Heart left ventricle (tissue), 16 donors: Measurements from ENCODE around the gene NAXE. TPM values are rescaled to one million over a fixed set of nuclear protein-coding genes. Genes with fewer than 3 reads are reported as not detected.

Source experiments
- ATAC-seq, 4 donors: fragments of 200-7000 bp; cut with Tn5 transposase; one replicate each; pipeline ENCODE4 v1.9.1; 2020 to 2022; ENCODE audit warnings: moderate library complexity in 4 of 4, mild to moderate bottlenecking in 3 of 4, moderate number of reproducible peaks in 1 of 4
- DNase-seq, 5 donors: peaks; one replicate each; pipeline ENCODE4 v3.0.0-alpha.2; 2020
- H3K27ac ChIP-seq, 12 donors: fragments of 200-600 bp; sonication (generic) in 4 of 12; one replicate each; pipeline versions ENCODE4 v1.5.0 to v1.8.0; 2016 to 2022; ENCODE audit warnings: mild to moderate bottlenecking in 2 of 12
- H3K27me3 ChIP-seq, 9 donors: fragments of 200-600 bp; sonication (generic) in 2 of 9; one replicate each; pipeline versions ENCODE4 v1.5.1 to v1.8.0; 2016 to 2022; ENCODE audit warnings: mild to moderate bottlenecking in 3 of 9
- H3K36me3 ChIP-seq, 9 donors: fragments of 200-600 bp; sonication (generic) in 2 of 9; one replicate each; pipeline versions ENCODE4 v1.5.0 to v1.8.0; 2018 to 2022; ENCODE audit warnings: mild to moderate bottlenecking in 2 of 9
- H3K4me1 ChIP-seq, 12 donors: fragments of 200-600 bp; sonication (generic) in 4 of 12; one replicate each; pipeline versions ENCODE4 v1.5.0 to v1.8.0; 2016 to 2022; ENCODE audit warnings: mild to moderate bottlenecking in 3 of 12
- H3K4me3 ChIP-seq, 12 donors: fragments of 200-600 bp; sonication (generic) in 4 of 12; one replicate each; pipeline versions ENCODE4 v1.5.0 to v1.8.0; 2017 to 2022; ENCODE audit warnings: mild to moderate bottlenecking in 9 of 12, moderate library complexity in 4 of 12
- H3K9me3 ChIP-seq, 12 donors: fragments of 200-600 bp; sonication (generic) in 4 of 12; one replicate each; pipeline versions ENCODE4 v1.5.0 to v1.8.0; 2016 to 2022; ENCODE audit warnings: mild to moderate bottlenecking in 1 of 12
- POLR2A ChIP-seq, 2 donors: fragments of 450-650 bp; IDR thresholded peaks; one replicate each; pipeline ENCODE4 v1.6.1; 2017; ENCODE audit warnings: antibody characterized with exemption in 2 of 2, mild to moderate bottlenecking in 2 of 2, moderate library complexity in 2 of 2
- WGBS, 4 donors: extraction: QIAGEN DNeasy Blood & Tissue Kit in 2 of 4; methylation state at CpG; one replicate each; pipeline versions ENCODE4 v1.1.5 to v1.1.7; 2013 to 2018; 5-methylcytosine and 5-hydroxymethylcytosine counted together
- intact Hi-C, 10 donors: fragments of 100-400 bp; cut with DNase I; formaldehyde crosslinking; loops; one replicate each; pipeline versions ENCODE4 v1.11.1 to v1.14.2; 2022
- long read RNA-seq, 3 donors: library from polyadenylated mRNA; unstranded; transcript quantifications; one replicate each; pipeline ENCODE4 v2.0.0, GENCODE V29; 2020 to 2021
- polyA plus RNA-seq, 2 donors: library from polyadenylated mRNA; stranded (reverse); fragments of 200-250 nt; gene quantifications; one replicate each; pipeline ENCODE4 v1.2.3, GENCODE V29; 2013
- total RNA-seq, 9 donors: library from RNA; depleted of rRNA in 2 of 9; stranded (reverse); fragments of >200 nt in 2 of 9; fragmentation: NEBNext Ultra II Directional in 3 of 9; extraction: Animal tissue kit (Norgen Biotek cat#: 25700) in 3 of 9; gene quantifications; one replicate each; pipeline versions ENCODE4 v1.1.0 to v1.2.4, GENCODE V29; 2016 to 2023
- TF ChIP-seq, protein P1 (sequence below), 12 donors: fragments of 200-600 bp; sonication (generic) in 4 of 12; IDR thresholded peaks; one replicate each; pipeline versions ENCODE4 v1.5.0 to v1.8.0; 2018 to 2022; ENCODE audit warnings: antibody characterized with exemption in 12 of 12, mild to moderate bottlenecking in 5 of 12
- donor health status: ischemic (EF 13 %, LVEDD 7.1; RV severe dilation, severe dysfunction).
- donor health status: healthy with polysubstance abuse.
- donor health status: DM: no; HTN: yes; CAD: no.
- donor health status: DM: no; HTN: no; CAD: no.
- donor health status: ischemic (EF 25% LVEDD 6.9; RV normal size, moderate dysfunction).
- donor health status: ischemic (EF 25% LVEDD 5.7; RV mildly dilated, moderate dysfunction).
- donor health status: healthy.
- donor health status: DM: yes; HTN: yes; CAD: no.
- donor health status: ischemic (EF 35%, LVEDD 5.7; RV mildly dilated, moderate dysfunction).
- donor health status: nonischemic (EF 11% LVEDD 7.7; RV severe dilation, severe dysfunction).
- donor health status: DM: yes; HTN: yes; CAD: no.
- donor health status: PGD.
- donor health status: ischemic (EF 29% LVEDD 5.4; RV normal size, mild dysfunction).
- donor health status: nonischemic (EF 23%, LVEDD 6.1; RV moderate dilation, normal function).

The NAXE gene
- total RNA-seq (100 to 1,000 TPM in 5 of 9 donors, 10 to 100 TPM in 4; 87.4 to 141 (median 111) TPM), polyA plus RNA-seq (100 to 1,000 TPM in 1 of 2 donors, 10 to 100 TPM in 1; 75.8 to 101 TPM)
- long read RNA-seq, donor 1, transcript NAXE-203 (6 exons, 1,125 nt) = major isoform, 122 of 155 reads
- long read RNA-seq, donor 1, partial matches to known transcripts = 14 of 155 reads
- long read RNA-seq, donor 1, other reads (novel, unspliced or antisense) = 15 of 155 reads
- long read RNA-seq, donor 2, transcript NAXE-203 (6 exons, 1,125 nt) = major isoform, 148 of 169 reads
- long read RNA-seq, donor 2, partial matches to known transcripts = 2 of 169 reads
- long read RNA-seq, donor 2, other reads (novel, unspliced or antisense) = 17 of 169 reads
- long read RNA-seq, donor 3, transcript NAXE-203 (6 exons, 1,125 nt) = major isoform, 68 of 85 reads
- long read RNA-seq, donor 3, partial matches to known transcripts = 10 of 85 reads
- long read RNA-seq, donor 3, other reads (novel, unspliced or antisense) = 6 of 85 reads

DNA sequence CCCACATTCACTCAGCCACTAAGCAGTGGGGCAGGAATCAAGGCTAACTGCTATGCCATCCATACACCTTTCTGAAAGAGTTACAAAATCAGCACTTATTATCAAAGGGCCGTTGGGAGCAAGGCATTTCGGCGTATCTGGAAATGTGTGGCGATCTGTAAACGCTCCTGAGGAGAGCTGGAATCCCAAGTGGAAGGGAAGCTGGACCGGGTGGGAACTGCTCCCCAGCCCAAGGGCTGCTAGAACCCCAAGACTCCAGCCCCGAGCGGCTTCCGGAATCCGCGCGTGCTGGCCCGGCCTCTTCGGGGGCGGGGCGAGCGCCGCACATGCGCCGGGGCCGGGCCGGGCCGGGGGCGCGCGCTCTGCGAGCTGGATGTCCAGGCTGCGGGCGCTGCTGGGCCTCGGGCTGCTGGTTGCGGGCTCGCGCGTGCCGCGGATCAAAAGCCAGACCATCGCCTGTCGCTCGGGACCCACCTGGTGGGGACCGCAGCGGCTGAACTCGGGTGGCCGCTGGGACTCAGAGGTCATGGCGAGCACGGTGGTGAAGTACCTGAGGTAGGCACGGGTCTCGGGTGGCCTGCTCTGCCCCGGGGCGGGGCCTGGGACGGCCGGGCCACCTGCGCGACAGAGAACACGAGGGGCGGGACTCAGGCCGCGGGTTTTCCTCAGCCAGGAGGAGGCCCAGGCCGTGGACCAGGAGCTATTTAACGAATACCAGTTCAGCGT lies at the start of gene NAXE:
TSS of gene NAXE (plus strand) at position 345 of the 726 bp plus-strand sequence. CDS start at position 374, 29 bp downstream.
- H3K27me3 ChIP-seq = no peaks in the 10 kb centered on the region

GRCh38 chr1:156543066-156543465 lies 48.5 kb upstream of the NAXE start:
- WGBS, 4 donors = 81 to 94% (median 87%) methylated on average over 1 of the region's 1 CpG
- H3K36me3 ChIP-seq = peaks cover 0 to 7% (median 0%) of the 10 kb centered on the region in 9 donors
- no peak overlapping the region for H3K4me3 ChIP-seq
- peaks cover 0 to 7% (median 0%) of the 10 kb centered on the region in 12 donors for H3K4me1 ChIP-seq
- DNase-seq (no peak), ATAC-seq (no peak)
- no peaks in the 10 kb centered on the region for H3K27me3 ChIP-seq
- intact Hi-C loops = loop anchor here in 2 of 10 donors (2.0 to 10.0 kb wide), 2 partner anchors 20 to 158 kb away; no protein-coding TSS in a partner anchor
- no peak for TF ChIP-seq POLR2A (IDR thresholded peaks at IDR 0.05)
- TF ChIP-seq, protein P1, sequence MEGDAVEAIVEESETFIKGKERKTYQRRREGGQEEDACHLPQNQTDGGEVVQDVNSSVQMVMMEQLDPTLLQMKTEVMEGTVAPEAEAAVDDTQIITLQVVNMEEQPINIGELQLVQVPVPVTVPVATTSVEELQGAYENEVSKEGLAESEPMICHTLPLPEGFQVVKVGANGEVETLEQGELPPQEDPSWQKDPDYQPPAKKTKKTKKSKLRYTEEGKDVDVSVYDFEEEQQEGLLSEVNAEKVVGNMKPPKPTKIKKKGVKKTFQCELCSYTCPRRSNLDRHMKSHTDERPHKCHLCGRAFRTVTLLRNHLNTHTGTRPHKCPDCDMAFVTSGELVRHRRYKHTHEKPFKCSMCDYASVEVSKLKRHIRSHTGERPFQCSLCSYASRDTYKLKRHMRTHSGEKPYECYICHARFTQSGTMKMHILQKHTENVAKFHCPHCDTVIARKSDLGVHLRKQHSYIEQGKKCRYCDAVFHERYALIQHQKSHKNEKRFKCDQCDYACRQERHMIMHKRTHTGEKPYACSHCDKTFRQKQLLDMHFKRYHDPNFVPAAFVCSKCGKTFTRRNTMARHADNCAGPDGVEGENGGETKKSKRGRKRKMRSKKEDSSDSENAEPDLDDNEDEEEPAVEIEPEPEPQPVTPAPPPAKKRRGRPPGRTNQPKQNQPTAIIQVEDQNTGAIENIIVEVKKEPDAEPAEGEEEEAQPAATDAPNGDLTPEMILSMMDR (IDR thresholded peaks at IDR 0.05) = no peak
- no peak overlapping the region for H3K27ac ChIP-seq
- H3K9me3 ChIP-seq = no peaks in the 10 kb centered on the region

More for the DNA sequence above, at the start of gene NAXE:
- 0 to 1% (median 1%) methylated on average over 15 to 60 of the region's 60 CpGs for WGBS, 4 donors
- DNase-seq = peak; percentile 78 to 89 (median 80)
- Histone ChIP-seq H3K36me3 (peaks cover 0 to 37% (median 27%) of the 10 kb centered on the region in 9 donors), H3K4me1 (peaks cover 0 to 17% (median 12%) of the 10 kb centered on the region in 12 donors), H3K27ac (peak within 1 kb of the TSS; percentile 76 to 94 (median 86)), H3K9me3 (no peaks in the 10 kb centered on the region), H3K4me3 (peak within 1 kb of the TSS; percentile 75 to 97 (median 89))
- TF ChIP-seq POLR2A (IDR thresholded peaks at IDR 0.05) = peak in 1 of 2 donors; percentile 66
- TF ChIP-seq, protein P1 (IDR thresholded peaks at IDR 0.05) = no peak
- intact Hi-C loops = loop anchor here in 4 of 10 donors (5.0 kb wide), 4 partner anchors 84 to 134 kb away; partner anchors contain the start of gene MEF2D (in 1 of the 4)
- ATAC-seq = peak; percentile 80 to 97 (median 94)

GRCh38 chr1:156544592-156545102 lies 46.9 kb upstream of the NAXE start:
- 97 to 100% (median 99%) methylated on average over 3 of the region's 3 CpGs for whole genome bisulfite sequencing, 4 donors
- intact Hi-C loops = loop anchor here in 1 of 10 donors (10.0 kb wide), 1 partner anchor 160 kb away; no protein-coding TSS in a partner anchor
- Histone ChIP-seq H3K9me3 (no peaks in the 10 kb centered on the region), H3K36me3 (peaks cover 0 to 10% (median 0%) of the 10 kb centered on the region in 9 donors), H3K4me1 (peaks cover 0 to 7% (median 0%) of the 10 kb centered on the region in 12 donors), H3K27me3 (no peaks in the 10 kb centered on the region), H3K27ac (no peak overlapping the region), H3K4me3 (no peak overlapping the region)
- ATAC-seq (no peak), DNase-seq (no peak)
- no peak for TF ChIP-seq POLR2A (IDR thresholded peaks at IDR 0.05)
- TF ChIP-seq, protein P1 (IDR thresholded peaks at IDR 0.05) = no peak
